Progenitor cell of endocrine pancreas (in vitro differentiated cells): ENCODE measurements around the gene SLC6A8. TPM values are rescaled to one million over a fixed set of nuclear protein-coding genes. Genes with fewer than 3 reads are reported as not detected.

Experiments
- DNase-seq: peaks from one replicate; pipeline ENCODE4 v3.0.0; 2021; ENCODE audit warnings: low spot score; ENCODE audit not compliant: unreplicated experiment
- H3K27ac Mint-ChIP-seq: 2 replicates; pipeline ENCODE4 v1.8.0; 2021; ENCODE audit warnings: mild to moderate bottlenecking, moderate library complexity, mixed read lengths
- H3K27me3 Mint-ChIP-seq: 2 replicates; pipeline ENCODE4 v1.8.0; 2021; ENCODE audit warnings: mixed read lengths
- H3K36me3 Mint-ChIP-seq: 2 replicates; pipeline ENCODE4 v1.8.0; 2022; ENCODE audit warnings: mixed read lengths; ENCODE audit not compliant: insufficient read depth
- H3K4me1 Mint-ChIP-seq: 2 replicates; pipeline ENCODE4 v1.8.0; 2021; ENCODE audit warnings: low read depth, mixed read lengths
- H3K4me3 Mint-ChIP-seq: 2 replicates; pipeline ENCODE4 v1.8.0; 2021; ENCODE audit warnings: low read depth, mild to moderate bottlenecking, moderate library complexity, mixed read lengths
- H3K9me3 Mint-ChIP-seq: 2 replicates; pipeline ENCODE4 v1.8.0; 2021; ENCODE audit warnings: low read depth, mixed read lengths
- total RNA-seq: library from RNA; stranded (reverse); gene quantifications from 2 replicates; pipeline ENCODE4 v1.2.1, GENCODE V29; 2021
- TF ChIP-seq, protein P1 (sequence below): fragments of 200-600 bp; sonication (generic); IDR thresholded peaks from one replicate; pipeline ENCODE4 v1.5.0; 2021; ENCODE audit warnings: antibody characterized with exemption, mild to moderate bottlenecking; ENCODE audit not compliant: unreplicated experiment

SLC6A8 gene
- total RNA-seq, 1 donor from 2014 or later: 52.2 TPM

GRCh38 chrX:153649915-153650782, 37.6 kb upstream of the SLC6A8 start:
- Mint-ChIP-seq H3K27ac (peak overlapping the region; percentile 45), H3K36me3 (peaks cover 4% of the 10 kb centered on the region), H3K27me3 (no peaks in the 10 kb centered on the region), H3K4me1 (peaks cover 6% of the 10 kb centered on the region), H3K4me3 (no peak overlapping the region), H3K9me3 (peaks cover 17% of the 10 kb centered on the region)
- DNase-seq: no peak
- TF ChIP-seq, protein P1, sequence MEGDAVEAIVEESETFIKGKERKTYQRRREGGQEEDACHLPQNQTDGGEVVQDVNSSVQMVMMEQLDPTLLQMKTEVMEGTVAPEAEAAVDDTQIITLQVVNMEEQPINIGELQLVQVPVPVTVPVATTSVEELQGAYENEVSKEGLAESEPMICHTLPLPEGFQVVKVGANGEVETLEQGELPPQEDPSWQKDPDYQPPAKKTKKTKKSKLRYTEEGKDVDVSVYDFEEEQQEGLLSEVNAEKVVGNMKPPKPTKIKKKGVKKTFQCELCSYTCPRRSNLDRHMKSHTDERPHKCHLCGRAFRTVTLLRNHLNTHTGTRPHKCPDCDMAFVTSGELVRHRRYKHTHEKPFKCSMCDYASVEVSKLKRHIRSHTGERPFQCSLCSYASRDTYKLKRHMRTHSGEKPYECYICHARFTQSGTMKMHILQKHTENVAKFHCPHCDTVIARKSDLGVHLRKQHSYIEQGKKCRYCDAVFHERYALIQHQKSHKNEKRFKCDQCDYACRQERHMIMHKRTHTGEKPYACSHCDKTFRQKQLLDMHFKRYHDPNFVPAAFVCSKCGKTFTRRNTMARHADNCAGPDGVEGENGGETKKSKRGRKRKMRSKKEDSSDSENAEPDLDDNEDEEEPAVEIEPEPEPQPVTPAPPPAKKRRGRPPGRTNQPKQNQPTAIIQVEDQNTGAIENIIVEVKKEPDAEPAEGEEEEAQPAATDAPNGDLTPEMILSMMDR: no peak

- Mint-ChIP-seq H3K36me3 (peaks cover 4% of the 10 kb centered on the region), H3K27me3 (no peaks in the 10 kb centered on the region), H3K9me3 (peaks cover 17% of the 10 kb centered on the region), H3K4me1 (peaks cover 3% of the 10 kb centered on the region), H3K4me3 (no peak overlapping the region), H3K27ac (no peak overlapping the region)
- no peak for DNase-seq
- TF ChIP-seq, protein P1: no peak
Observed at GRCh38 chrX:153650959-153651358, 36.8 kb upstream of the SLC6A8 start.

GRCh38 chrX:153651540-153652079, 36.1 kb upstream of the SLC6A8 start:
- H3K4me3 Mint-ChIP-seq: no peak overlapping the region
- peaks cover 17% of the 10 kb centered on the region for H3K9me3 Mint-ChIP-seq
- no peak for DNase-seq
- TF ChIP-seq, protein P1: peak; percentile 42
- no peaks in the 10 kb centered on the region for H3K27me3 Mint-ChIP-seq
- H3K4me1 Mint-ChIP-seq: peaks cover 1% of the 10 kb centered on the region
- peaks cover 4% of the 10 kb centered on the region for H3K36me3 Mint-ChIP-seq
- no peak overlapping the region for H3K27ac Mint-ChIP-seq

DNA sequence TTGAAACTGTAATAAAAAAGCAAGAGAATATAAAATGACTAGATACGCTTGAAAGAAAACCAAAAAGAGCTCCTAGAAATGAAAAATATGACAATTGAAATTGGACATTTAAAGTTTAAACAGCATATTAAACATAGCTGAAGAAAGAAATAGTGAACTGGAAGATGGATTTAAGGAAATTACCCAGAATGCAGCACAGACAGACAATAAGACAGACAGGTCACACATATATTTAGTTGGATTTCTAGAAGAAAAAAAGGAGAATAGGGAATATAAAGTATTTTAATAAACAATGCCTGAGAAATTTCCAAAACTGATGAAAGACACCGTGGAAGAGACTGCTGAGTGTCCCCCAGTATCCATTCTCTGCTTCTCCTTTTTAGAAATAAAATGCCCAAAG, 34.2 kb upstream of the SLC6A8 start:
- H3K4me3 Mint-ChIP-seq: no peak overlapping the region
- H3K4me1 Mint-ChIP-seq: peaks cover 1% of the 10 kb centered on the region
- no peaks in the 10 kb centered on the region for H3K27me3 Mint-ChIP-seq
- no peak for DNase-seq
- peaks cover 17% of the 10 kb centered on the region for H3K9me3 Mint-ChIP-seq
- H3K36me3 Mint-ChIP-seq: peaks cover 4% of the 10 kb centered on the region
- no peak overlapping the region for H3K27ac Mint-ChIP-seq
- TF ChIP-seq, protein P1: no peak

GRCh38 chrX:153657161-153657560, 30.6 kb upstream of the SLC6A8 start:
- H3K27me3 Mint-ChIP-seq: peaks cover 13% of the 10 kb centered on the region
- H3K4me1 Mint-ChIP-seq: peaks cover 4% of the 10 kb centered on the region
- H3K9me3 Mint-ChIP-seq: peaks cover 24% of the 10 kb centered on the region
- H3K27ac Mint-ChIP-seq: no peak overlapping the region
- no peak for DNase-seq
- H3K4me3 Mint-ChIP-seq: no peak overlapping the region
- TF ChIP-seq, protein P1: no peak
- peaks cover 1% of the 10 kb centered on the region for H3K36me3 Mint-ChIP-seq
